HG03469 (cell line): Measurements from ENCODE around the gene CLASP1.

Experiments used
- ATAC-seq: cut with Tn5 transposase; IDR thresholded peaks from one replicate; pipeline ENCODE4 v1.9.1; 2021; ENCODE audit warnings: mild to moderate bottlenecking, moderate library complexity, moderate number of reproducible peaks; ENCODE audit not compliant: unreplicated experiment

The CLASP1 gene

GRCh38 chr2:121547646-121548045 is 101.6 kb downstream of the CLASP1 start:
- ATAC-seq, result no peak

- ATAC-seq, result no peak
Measured at GRCh38 chr2:121545913-121546312, 103.3 kb downstream of the CLASP1 start.

GRCh38 chr2:121545257-121545656 is 104.0 kb downstream of the CLASP1 start:
- ATAC-seq, result no peak

GRCh38 chr2:121541495-121541894 is 107.8 kb downstream of the CLASP1 start:
- no peak for ATAC-seq

GRCh38 chr2:121539750-121540469 is 109.4 kb downstream of the CLASP1 start:
- no peak for ATAC-seq

- no peak for ATAC-seq
Measured at GRCh38 chr2:121536850-121537557, 112.3 kb downstream of the CLASP1 start.

- no peak for ATAC-seq
Measured at GRCh38 chr2:121536347-121536746, 112.9 kb downstream of the CLASP1 start.

- no peak for ATAC-seq
Measured at GRCh38 chr2:121534007-121534406, 115.3 kb downstream of the CLASP1 start.

- ATAC-seq, result no peak
Measured at GRCh38 chr2:121532894-121533293, 116.4 kb downstream of the CLASP1 start.

- ATAC-seq, result no peak
Measured at GRCh38 chr2:121532347-121532766, 116.9 kb downstream of the CLASP1 start.

- peak; percentile 27 for ATAC-seq
Measured at GRCh38 chr2:121530212-121530705, 119.0 kb downstream of the CLASP1 start.

GRCh38 chr2:121529439-121530211 is 119.6 kb downstream of the CLASP1 start:
- no peak for ATAC-seq

- no peak for ATAC-seq
Measured at GRCh38 chr2:121527009-121527682, 122.1 kb downstream of the CLASP1 start.

GRCh38 chr2:121524685-121525425 is 124.4 kb downstream of the CLASP1 start:
- no peak for ATAC-seq

- ATAC-seq, result no peak
Measured at GRCh38 chr2:121521359-121521758, 127.9 kb downstream of the CLASP1 start.

GRCh38 chr2:121520641-121520994 is 128.6 kb downstream of the CLASP1 start:
- ATAC-seq, result no peak

GRCh38 chr2:121519732-121520640 is 129.3 kb downstream of the CLASP1 start:
- ATAC-seq, result no peak

- ATAC-seq, result no peak
Measured at GRCh38 chr2:121519153-121519552, 130.1 kb downstream of the CLASP1 start.
